IPS DF 4.7 (cell line): Measurements from ENCODE around the gene RAB7B.

Experiments
- DNase-seq: peaks from one replicate; pipeline ENCODE4 v3.0.0-alpha.2; 2013; ENCODE audit warnings: low spot score; ENCODE audit errors: extremely low read depth

The RAB7B gene

DNA sequence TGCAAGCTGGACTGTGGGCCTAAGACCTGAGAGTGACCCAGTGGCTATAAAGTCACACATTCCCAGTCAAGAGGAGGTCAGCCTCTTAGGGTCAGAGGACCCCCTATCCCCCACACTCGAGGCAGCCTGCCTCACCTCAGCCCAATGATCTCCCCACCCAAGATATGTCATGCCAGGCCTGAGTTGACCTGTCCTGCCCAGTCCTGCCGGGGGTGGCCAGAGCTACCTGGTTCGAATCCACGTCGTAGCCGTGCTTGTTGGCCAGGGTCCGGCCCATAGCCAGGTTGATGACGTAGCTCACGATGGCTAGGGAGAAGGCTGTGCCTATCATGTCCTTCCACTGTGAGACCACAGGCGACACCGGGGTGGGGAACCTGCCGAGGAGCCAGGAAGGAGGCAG is 75.5 kb downstream of the RAB7B start:
- DNase-seq: no peak

DNA sequence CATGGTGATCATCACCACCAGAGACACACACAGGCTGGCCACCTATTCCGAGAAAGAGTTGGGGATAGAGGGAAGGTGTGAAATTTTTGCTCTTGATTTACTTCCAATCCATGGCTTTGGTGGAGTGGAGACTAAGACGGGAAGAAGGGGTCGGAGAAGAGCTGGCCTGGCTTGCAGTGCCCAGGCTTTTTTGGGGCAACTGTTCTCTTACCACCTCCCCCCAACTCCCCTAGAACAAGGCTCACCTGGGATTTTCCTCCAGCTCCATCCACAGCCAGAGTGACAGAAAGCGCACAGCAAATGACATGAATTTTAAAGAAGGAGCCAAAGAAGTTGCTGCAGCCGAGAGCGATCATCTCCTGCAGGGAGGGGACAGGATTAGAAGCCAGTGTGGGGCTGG is 75.9 kb downstream of the RAB7B start:
- DNase-seq: no peak
